Hepatocyte (in vitro differentiated cells): ENCODE results near the gene GNAO1. TPM values are rescaled to one million over a fixed set of nuclear protein-coding genes. Genes with fewer than 3 reads are reported as not detected.

Experiments
- DNase-seq: peaks from one replicate; pipeline ENCODE4 v3.0.0-alpha.2; 2016; ENCODE audit warnings: low spot score
- H2AFZ ChIP-seq: fragments of 200-600 bp; sonication (generic); 2 replicates; pipeline ENCODE4 v1.6.0; 2016; ENCODE audit warnings: antibody characterized with exemption, mild to moderate bottlenecking
- H3K27ac ChIP-seq: fragments of 200-600 bp; sonication (generic); 2 replicates; pipeline ENCODE4 v1.5.1; 2016; ENCODE audit warnings: mild to moderate bottlenecking
- H3K27me3 ChIP-seq: fragments of 200-600 bp; sonication (generic); 2 replicates; pipeline ENCODE4 v1.6.1; 2016
- H3K36me3 ChIP-seq: fragments of 200-600 bp; sonication (generic); replicated peaks from 2 replicates; pipeline ENCODE4 v1.5.1; 2016; ENCODE audit warnings: low read depth; ENCODE audit not compliant: insufficient read depth
- H3K4me1 ChIP-seq: fragments of 200-600 bp; sonication (generic); 2 replicates; pipeline ENCODE4 v1.5.1; 2016; ENCODE audit warnings: mild to moderate bottlenecking, moderate library complexity; ENCODE audit not compliant: insufficient read depth
- H3K4me2 ChIP-seq: fragments of 200-600 bp; sonication (generic); 2 replicates; pipeline ENCODE4 v1.6.0; 2016
- H3K4me3 ChIP-seq: fragments of 200-600 bp; sonication (generic); 2 replicates; pipeline ENCODE4 v1.5.1; 2016; ENCODE audit warnings: mild to moderate bottlenecking
- H3K79me2 ChIP-seq: fragments of 200-600 bp; sonication (generic); 2 replicates; pipeline ENCODE4 v1.6.0; 2017; ENCODE audit warnings: mild to moderate bottlenecking
- H3K9me2 ChIP-seq: fragments of 200-600 bp; sonication (generic); replicated peaks from 2 replicates; pipeline ENCODE4 v1.6.0; 2017; ENCODE audit warnings: mild to moderate bottlenecking; ENCODE audit not compliant: insufficient read depth
- H3K9me3 ChIP-seq: fragments of 200-600 bp; sonication (generic); 2 replicates; pipeline ENCODE4 v1.5.1; 2016; ENCODE audit warnings: low read depth, mild to moderate bottlenecking
- H4K20me1 ChIP-seq: fragments of 200-600 bp; sonication (generic); 2 replicates; pipeline ENCODE4 v1.6.0; 2016; ENCODE audit warnings: mild to moderate bottlenecking; ENCODE audit not compliant: insufficient read depth, poor library complexity, severe bottlenecking
- CTCF ChIP-seq: fragments of 200-600 bp; sonication (generic); IDR thresholded peaks from 2 replicates; pipeline ENCODE4 v1.5.1; 2016; ENCODE audit warnings: antibody characterized with exemption, mild to moderate bottlenecking; ENCODE audit not compliant: poor library complexity
- EZH2 ChIP-seq: fragments of 200-600 bp; sonication (generic); IDR thresholded peaks from 2 replicates; pipeline ENCODE4 v1.6.1; 2016; ENCODE audit warnings: antibody characterized with exemption, mild to moderate bottlenecking, borderline replicate concordance
- EZH2phosphoT487 ChIP-seq: fragments of 200-600 bp; sonication (generic); IDR thresholded peaks from one replicate; pipeline ENCODE4 v1.6.1; 2018; ENCODE audit warnings: antibody characterized with exemption, mild to moderate bottlenecking, low read depth, moderate library complexity; ENCODE audit not compliant: unreplicated experiment, severe bottlenecking
- WGBS: methylation state at CpG from one replicate; pipeline ENCODE4 v1.1.6; 2016; ENCODE audit warnings: low lambda C conversion rate; ENCODE audit errors: missing lambda C conversion rate; 5-methylcytosine and 5-hydroxymethylcytosine counted together
- polyA plus RNA-seq: library from polyadenylated mRNA; unstranded; fragments of >200 nt; fragmentation: Nextera tagmentation; extraction: Ambion mirVana; gene quantifications from 2 replicates; pipeline ENCODE4 v1.2.1, GENCODE V29; 2016
- total RNA-seq: library from RNA; depleted of rRNA; stranded (reverse); fragments of >200 nt; gene quantifications from 2 replicates; pipeline ENCODE4 v1.2.3, GENCODE V29; 2014

GNAO1 gene
- total and polyA plus RNA-seq, 2 experiments from 2014 or later = 0.77 to 2.2 TPM

GRCh38 chr16:56399486-56399885, 208.2 kb downstream of the GNAO1 start:
- 96% methylated on average over 2 of the region's 2 CpGs for WGBS
- H3K36me3 ChIP-seq = no peaks in the 10 kb centered on the region

GRCh38 chr16:56400458-56400857, 209.2 kb downstream of the GNAO1 start:
- Histone ChIP-seq H3K79me2 (peaks cover 3% of the 10 kb centered on the region), H3K4me1 (no peaks in the 10 kb centered on the region), H2AFZ (no peak overlapping the region), H3K9me2 (no peaks in the 10 kb centered on the region), H3K36me3 (no peaks in the 10 kb centered on the region), H3K4me3 (no peak overlapping the region), H3K9me3 (no peaks in the 10 kb centered on the region), H3K27me3 (no peaks in the 10 kb centered on the region), H4K20me1 (no peaks in the 10 kb centered on the region), H3K27ac (no peak overlapping the region), H3K4me2 (no peak overlapping the region)
- 58% methylated on average over 5 of the region's 5 CpGs for WGBS
- no peak for TF ChIP-seq EZH2phosphoT487
- no peak for TF ChIP-seq CTCF
- no peak for TF ChIP-seq EZH2
- no peak for DNase-seq

More at GRCh38 chr16:56399486-56399885, 208.2 kb downstream of the GNAO1 start:
- H3K4me1 ChIP-seq = no peaks in the 10 kb centered on the region
- no peaks in the 10 kb centered on the region for H3K27me3 ChIP-seq
- peaks cover 3% of the 10 kb centered on the region for H3K79me2 ChIP-seq
- H4K20me1 ChIP-seq = no peaks in the 10 kb centered on the region
- no peak for DNase-seq
- no peak overlapping the region for H3K27ac ChIP-seq
- H3K4me2 ChIP-seq = no peak overlapping the region
- no peaks in the 10 kb centered on the region for H3K9me2 ChIP-seq
- no peak overlapping the region for H2AFZ ChIP-seq
- H3K9me3 ChIP-seq = no peaks in the 10 kb centered on the region
- TF ChIP-seq EZH2phosphoT487 (no peak), CTCF (no peak), EZH2 (no peak)
- H3K4me3 ChIP-seq = no peak overlapping the region

- Histone ChIP-seq H3K36me3 (no peaks in the 10 kb centered on the region), H3K27me3 (no peaks in the 10 kb centered on the region), H3K4me2 (no peak overlapping the region), H3K9me3 (no peaks in the 10 kb centered on the region), H3K9me2 (no peaks in the 10 kb centered on the region), H4K20me1 (no peaks in the 10 kb centered on the region), H3K79me2 (peaks cover 3% of the 10 kb centered on the region), H3K4me1 (no peaks in the 10 kb centered on the region), H3K4me3 (no peak overlapping the region), H3K27ac (no peak overlapping the region), H2AFZ (no peak overlapping the region)
- DNase-seq = no peak
- TF ChIP-seq CTCF = no peak
- TF ChIP-seq EZH2phosphoT487 = no peak
- TF ChIP-seq EZH2 = no peak
- WGBS = 93% methylated on average over 5 of the region's 5 CpGs
Observed at GRCh38 chr16:56401482-56401881, 210.2 kb downstream of the GNAO1 start.

- DNase-seq = no peak
- no peaks in the 10 kb centered on the region for H4K20me1 ChIP-seq
- H3K4me1 ChIP-seq = peaks cover 13% of the 10 kb centered on the region
- H3K4me2 ChIP-seq = no peak overlapping the region
- H3K27me3 ChIP-seq = no peaks in the 10 kb centered on the region
- 77% methylated on average over 4 of the region's 4 CpGs for WGBS
- H3K9me2 ChIP-seq = no peaks in the 10 kb centered on the region
- H3K9me3 ChIP-seq = no peaks in the 10 kb centered on the region
- no peaks in the 10 kb centered on the region for H3K79me2 ChIP-seq
- H3K27ac ChIP-seq = no peak overlapping the region
- H3K36me3 ChIP-seq = no peaks in the 10 kb centered on the region
- TF ChIP-seq CTCF = no peak
- no peak overlapping the region for H2AFZ ChIP-seq
- H3K4me3 ChIP-seq = no peak overlapping the region
Observed at GRCh38 chr16:56405977-56406672, 214.8 kb downstream of the GNAO1 start.
